ENCODE results near the gene BCAS3.

- TF ChIP-seq POLR2A (IDR thresholded peaks at IDR 0.05; ENCODE audit: low read depth, low read length): no peak
- TF ChIP-seq POLR2AphosphoS5 (IDR thresholded peaks at IDR 0.05; ENCODE audit: low read depth, low read length): no peak
- no peak for TF ChIP-seq POU2F2 (IDR thresholded peaks at IDR 0.05; ENCODE audit: low read depth, low read length)
Observed at GRCh38 chr17:60679287-60679686, 1.6 kb downstream of the BCAS3 start.
